ENCODE results near the gene NHS. TPM values are rescaled to one million over a fixed set of nuclear protein-coding genes. Genes with fewer than 3 reads are reported as not detected.
"Not testable (repeated sequence)": the region's sequence is repeated elsewhere in the genome, so short reads cannot be mapped to it uniquely, and the experiment has no call there.

Gene NHS
- total RNA-seq, 4 donors from 2014 or later = 0.20 to 0.39 (median 0.30) TPM

- in situ Hi-C loops (cut with MboI; ENCODE audit: low sequenced_read_pairs in 4 of 4) = no loop called here
- peak overlapping the region in 1 of 4 donors; percentile 9 for H3K27ac ChIP-seq
- H3K36me3 ChIP-seq = no peaks in the 10 kb centered on the region
- H3K9me3 ChIP-seq = no peaks in the 10 kb centered on the region
- no peak overlapping the region for H3K4me3 ChIP-seq
- H3K27me3 ChIP-seq = no peaks in the 10 kb centered on the region
- peaks cover 0 to 3% of the 10 kb centered on the region in 2 donors for H3K4me1 ChIP-seq
- ATAC-seq (no peak), DNase-seq (no peak)
- intact Hi-C loops (cut with DNase I; ENCODE audit: low total_unique reads) = no loop called here
- TF ChIP-seq POLR2A (IDR thresholded peaks at IDR 0.05) (no peak), CTCF (IDR thresholded peaks at IDR 0.05 in 4 of 5, conservative IDR thresholded peaks at IDR 0.05 in 1 of 5) (no peak)
Observed at GRCh38 chrX:17567187-17567586, 192.2 kb downstream of the NHS start.

GRCh38 chrX:17567821-17568220, 192.8 kb downstream of the NHS start:
- intact Hi-C loops (cut with DNase I; ENCODE audit: low total_unique reads) = no loop called here
- no peaks in the 10 kb centered on the region for H3K27me3 ChIP-seq
- ATAC-seq (no peak), DNase-seq (no peak)
- in situ Hi-C loops (cut with MboI; ENCODE audit: low sequenced_read_pairs in 4 of 4) = no loop called here
- H3K36me3 ChIP-seq = no peaks in the 10 kb centered on the region
- H3K9me3 ChIP-seq = no peaks in the 10 kb centered on the region
- H3K27ac ChIP-seq = no peak overlapping the region
- H3K4me3 ChIP-seq = no peak overlapping the region
- no peak for TF ChIP-seq CTCF (IDR thresholded peaks at IDR 0.05 in 4 of 5, conservative IDR thresholded peaks at IDR 0.05 in 1 of 5)
- no peak for TF ChIP-seq POLR2A (IDR thresholded peaks at IDR 0.05)
- peaks cover 0 to 3% of the 10 kb centered on the region in 2 donors for H3K4me1 ChIP-seq

GRCh38 chrX:17568804-17569203, 193.8 kb downstream of the NHS start:
- ATAC-seq; H3K4me3 ChIP-seq; H3K4me1 ChIP-seq; intact Hi-C loops (cut with DNase I; ENCODE audit: low total_unique reads); DNase-seq; in situ Hi-C loops (cut with MboI; ENCODE audit: low sequenced_read_pairs in 4 of 4); H3K27me3 ChIP-seq; H3K27ac ChIP-seq; H3K9me3 ChIP-seq; H3K36me3 ChIP-seq: not testable (repeated sequence)

- no peak for ATAC-seq
- in situ Hi-C loops (cut with MboI; ENCODE audit: low sequenced_read_pairs in 4 of 4) = loop anchor here in 2 of 4 donors (25.0 kb wide), 1 partner anchor 342 kb away; no protein-coding TSS in a partner anchor
- H3K4me1 ChIP-seq = no peaks in the 10 kb centered on the region
- no peak for TF ChIP-seq POLR2A (IDR thresholded peaks at IDR 0.05)
- no peak for DNase-seq
- no peak overlapping the region for H3K27ac ChIP-seq
- no peaks in the 10 kb centered on the region for H3K9me3 ChIP-seq
- intact Hi-C loops (cut with DNase I; ENCODE audit: low total_unique reads) = no loop called here
- H3K27me3 ChIP-seq = no peaks in the 10 kb centered on the region
- no peak overlapping the region for H3K4me3 ChIP-seq
- H3K36me3 ChIP-seq = no peaks in the 10 kb centered on the region
Observed at GRCh38 chrX:17579026-17579425, 204.0 kb downstream of the NHS start.

- Histone ChIP-seq H3K36me3 (no peaks in the 10 kb centered on the region), H3K4me1 (no peaks in the 10 kb centered on the region), H3K4me3 (no peak overlapping the region), H3K9me3 (no peaks in the 10 kb centered on the region), H3K27me3 (no peaks in the 10 kb centered on the region), H3K27ac (peak overlapping the region in 1 of 4 donors; percentile 6)
- DNase-seq = peak in 1 of 2 donors; percentile 15
- peak; percentile 86 to 91 for ATAC-seq
- intact Hi-C loops (cut with DNase I; ENCODE audit: low total_unique reads) (no loop called here), in situ Hi-C loops (cut with MboI; ENCODE audit: low sequenced_read_pairs in 4 of 4) (loop anchor here in 2 of 4 donors (25.0 kb wide), 1 partner anchor 343 kb away; no protein-coding TSS in a partner anchor)
- TF ChIP-seq CTCF (IDR thresholded peaks at IDR 0.05 in 4 of 5, conservative IDR thresholded peaks at IDR 0.05 in 1 of 5) (no peak), POLR2A (IDR thresholded peaks at IDR 0.05) (no peak)
Observed at GRCh38 chrX:17580539-17581152, 205.6 kb downstream of the NHS start.
